Measurements from ENCODE around the gene DDOST.

The DDOST gene

DNA sequence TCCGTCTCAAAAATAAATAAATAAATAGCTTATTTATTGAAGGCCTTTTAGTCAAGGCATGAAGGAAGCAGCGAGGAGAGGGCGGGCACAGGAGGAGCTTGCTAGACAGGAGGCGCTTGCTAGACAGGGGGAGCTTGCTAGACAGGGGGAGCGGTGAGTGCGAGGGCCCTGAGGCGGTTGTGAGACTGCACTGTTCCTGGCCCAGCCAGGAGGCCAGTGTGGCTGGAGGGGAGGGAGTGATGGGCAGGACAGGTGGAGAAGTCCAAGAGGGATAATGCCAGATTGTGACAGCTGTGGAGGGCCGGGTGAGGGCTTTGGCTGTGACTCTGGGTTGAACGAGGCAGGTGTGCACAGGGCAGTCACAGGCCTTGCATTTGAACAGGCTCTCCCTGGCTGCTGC, 38.4 kb upstream of the DDOST start:
- no peak for TF ChIP-seq EZH2phosphoT487 (IDR thresholded peaks at IDR 0.05; ENCODE audit: borderline replicate concordance, low read length)
- TF ChIP-seq, protein P1, sequence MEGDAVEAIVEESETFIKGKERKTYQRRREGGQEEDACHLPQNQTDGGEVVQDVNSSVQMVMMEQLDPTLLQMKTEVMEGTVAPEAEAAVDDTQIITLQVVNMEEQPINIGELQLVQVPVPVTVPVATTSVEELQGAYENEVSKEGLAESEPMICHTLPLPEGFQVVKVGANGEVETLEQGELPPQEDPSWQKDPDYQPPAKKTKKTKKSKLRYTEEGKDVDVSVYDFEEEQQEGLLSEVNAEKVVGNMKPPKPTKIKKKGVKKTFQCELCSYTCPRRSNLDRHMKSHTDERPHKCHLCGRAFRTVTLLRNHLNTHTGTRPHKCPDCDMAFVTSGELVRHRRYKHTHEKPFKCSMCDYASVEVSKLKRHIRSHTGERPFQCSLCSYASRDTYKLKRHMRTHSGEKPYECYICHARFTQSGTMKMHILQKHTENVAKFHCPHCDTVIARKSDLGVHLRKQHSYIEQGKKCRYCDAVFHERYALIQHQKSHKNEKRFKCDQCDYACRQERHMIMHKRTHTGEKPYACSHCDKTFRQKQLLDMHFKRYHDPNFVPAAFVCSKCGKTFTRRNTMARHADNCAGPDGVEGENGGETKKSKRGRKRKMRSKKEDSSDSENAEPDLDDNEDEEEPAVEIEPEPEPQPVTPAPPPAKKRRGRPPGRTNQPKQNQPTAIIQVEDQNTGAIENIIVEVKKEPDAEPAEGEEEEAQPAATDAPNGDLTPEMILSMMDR (IDR thresholded peaks at IDR 0.05; ENCODE audit: low read depth, low read length, poor library complexity, severe bottlenecking) = no peak
- Histone ChIP-seq H3F3A (ENCODE audit: control insufficient read depth, insufficient read depth) (no peaks in the 10 kb centered on the region), H3K79me2 (ENCODE audit: control insufficient read depth, low read length) (no peaks in the 10 kb centered on the region), H3K4me1 (ENCODE audit: control insufficient read depth, low read length) (peaks cover 7% of the 10 kb centered on the region), H3K27ac (ENCODE audit: low read depth, low read length) (no peak overlapping the region), H4K20me1 (ENCODE audit: control insufficient read depth, insufficient read depth, low read depth, low read length) (no peaks in the 10 kb centered on the region), H3K4me2 (ENCODE audit: low read length) (no peak overlapping the region), H3K9me2 (replicated peaks; ENCODE audit: control insufficient read depth, low read length) (no peaks in the 10 kb centered on the region), H3K4me3 (ENCODE audit: low read length) (no peak overlapping the region), H3K27me3 (ENCODE audit: control insufficient read depth, low read length) (no peaks in the 10 kb centered on the region), H3K36me3 (ENCODE audit: control insufficient read depth, low read length) (no peaks in the 10 kb centered on the region), H3K9me3 (ENCODE audit: control insufficient read depth, insufficient read depth, low read length) (no peaks in the 10 kb centered on the region)

DNA sequence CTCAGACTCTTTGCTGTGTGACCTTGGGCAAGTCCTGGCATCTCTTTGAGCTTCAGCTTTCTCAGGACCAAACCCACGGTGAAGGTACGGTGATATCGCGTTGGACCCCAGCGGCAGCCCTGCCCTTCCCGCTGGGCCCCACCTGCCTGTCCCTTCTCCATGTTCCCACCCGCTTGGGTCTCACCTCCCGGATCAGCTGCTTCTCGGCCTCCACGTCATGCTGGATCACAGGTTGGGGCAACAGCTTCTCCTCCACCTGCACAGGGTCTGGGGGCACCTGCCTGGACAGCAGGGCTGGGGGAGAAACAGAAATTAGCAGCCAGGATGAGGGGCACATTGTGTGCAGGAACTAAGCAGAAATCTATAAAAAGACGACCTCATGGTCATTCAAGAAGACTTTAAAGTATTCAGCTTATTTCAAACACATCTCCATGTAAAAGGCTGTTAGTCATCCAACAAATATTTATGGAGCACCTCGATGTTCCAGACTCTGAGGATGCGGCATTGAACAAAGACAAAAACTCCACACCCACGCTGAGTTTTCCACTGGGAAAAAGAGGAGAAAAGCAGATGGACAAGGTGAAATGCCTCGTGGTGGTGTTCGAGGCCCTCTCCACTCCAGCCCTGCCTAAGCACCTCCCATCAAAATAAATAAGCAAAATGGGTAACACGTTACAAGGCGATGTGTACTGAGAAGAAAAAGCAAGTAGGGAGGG, 37.2 kb upstream of the DDOST start:
- Histone ChIP-seq H3K9me3 (ENCODE audit: control insufficient read depth, insufficient read depth, low read length) (no peaks in the 10 kb centered on the region), H3K27ac (ENCODE audit: low read depth, low read length) (no peak overlapping the region), H3K79me2 (ENCODE audit: control insufficient read depth, low read length) (no peaks in the 10 kb centered on the region), H3F3A (ENCODE audit: control insufficient read depth, insufficient read depth) (no peaks in the 10 kb centered on the region), H3K27me3 (ENCODE audit: control insufficient read depth, low read length) (no peaks in the 10 kb centered on the region), H4K20me1 (ENCODE audit: control insufficient read depth, insufficient read depth, low read depth, low read length) (no peaks in the 10 kb centered on the region), H3K9me2 (replicated peaks; ENCODE audit: control insufficient read depth, low read length) (no peaks in the 10 kb centered on the region), H3K4me2 (ENCODE audit: low read length) (no peak overlapping the region), H3K4me1 (ENCODE audit: control insufficient read depth, low read length) (peaks cover 7% of the 10 kb centered on the region), H3K4me3 (ENCODE audit: low read length) (no peak overlapping the region), H3K36me3 (ENCODE audit: control insufficient read depth, low read length) (no peaks in the 10 kb centered on the region)
- TF ChIP-seq EZH2phosphoT487 (IDR thresholded peaks at IDR 0.05; ENCODE audit: borderline replicate concordance, low read length) = no peak
- TF ChIP-seq, protein P1 (IDR thresholded peaks at IDR 0.05; ENCODE audit: low read depth, low read length, poor library complexity, severe bottlenecking) = no peak

DNA sequence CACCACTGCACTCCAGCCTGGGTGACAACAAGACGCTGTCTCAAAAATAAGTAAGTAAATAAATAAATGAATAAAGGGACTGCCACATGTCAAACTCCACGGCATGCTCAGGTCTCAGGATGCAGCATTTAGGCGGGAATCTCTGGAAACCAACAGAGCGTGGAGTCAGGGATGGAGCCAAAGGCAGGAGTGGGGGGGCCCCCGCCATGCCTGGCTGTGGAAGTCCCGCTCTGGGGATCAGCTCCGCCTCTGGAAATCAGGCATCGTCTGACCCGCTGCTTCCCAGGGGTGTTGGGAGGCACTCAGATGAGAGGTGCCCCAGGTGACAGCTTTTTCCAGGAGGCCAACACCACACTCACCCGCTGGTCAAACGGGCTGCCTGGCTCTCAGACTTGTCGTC, 36.4 kb upstream of the DDOST start:
- no peaks in the 10 kb centered on the region for H3K9me2 ChIP-seq (replicated peaks; ENCODE audit: control insufficient read depth, low read length)
- H3K4me3 ChIP-seq (ENCODE audit: low read length) = no peak overlapping the region
- no peaks in the 10 kb centered on the region for H4K20me1 ChIP-seq (ENCODE audit: control insufficient read depth, insufficient read depth, low read depth, low read length)
- no peaks in the 10 kb centered on the region for H3K9me3 ChIP-seq (ENCODE audit: control insufficient read depth, insufficient read depth, low read length)
- H3F3A ChIP-seq (ENCODE audit: control insufficient read depth, insufficient read depth) = no peaks in the 10 kb centered on the region
- no peaks in the 10 kb centered on the region for H3K36me3 ChIP-seq (ENCODE audit: control insufficient read depth, low read length)
- no peak overlapping the region for H3K27ac ChIP-seq (ENCODE audit: low read depth, low read length)
- no peak overlapping the region for H3K4me2 ChIP-seq (ENCODE audit: low read length)
- H3K79me2 ChIP-seq (ENCODE audit: control insufficient read depth, low read length) = no peaks in the 10 kb centered on the region
- no peak for TF ChIP-seq EZH2phosphoT487 (IDR thresholded peaks at IDR 0.05; ENCODE audit: borderline replicate concordance, low read length)
- TF ChIP-seq, protein P1 (IDR thresholded peaks at IDR 0.05; ENCODE audit: low read depth, low read length, poor library complexity, severe bottlenecking) = no peak
- no peaks in the 10 kb centered on the region for H3K27me3 ChIP-seq (ENCODE audit: control insufficient read depth, low read length)
- peaks cover 7% of the 10 kb centered on the region for H3K4me1 ChIP-seq (ENCODE audit: control insufficient read depth, low read length)

All from DOHH2 (cell line).